ENCODE measurements around the gene GREB1. TPM values are rescaled to one million over a fixed set of nuclear protein-coding genes. Genes with fewer than 3 reads are reported as not detected.

GREB1 gene
- total and polyA plus RNA-seq, 2 of the 4 experiments (the other 2 are of a cell fraction): 0.05 TPM; not detected in 1

DNA sequence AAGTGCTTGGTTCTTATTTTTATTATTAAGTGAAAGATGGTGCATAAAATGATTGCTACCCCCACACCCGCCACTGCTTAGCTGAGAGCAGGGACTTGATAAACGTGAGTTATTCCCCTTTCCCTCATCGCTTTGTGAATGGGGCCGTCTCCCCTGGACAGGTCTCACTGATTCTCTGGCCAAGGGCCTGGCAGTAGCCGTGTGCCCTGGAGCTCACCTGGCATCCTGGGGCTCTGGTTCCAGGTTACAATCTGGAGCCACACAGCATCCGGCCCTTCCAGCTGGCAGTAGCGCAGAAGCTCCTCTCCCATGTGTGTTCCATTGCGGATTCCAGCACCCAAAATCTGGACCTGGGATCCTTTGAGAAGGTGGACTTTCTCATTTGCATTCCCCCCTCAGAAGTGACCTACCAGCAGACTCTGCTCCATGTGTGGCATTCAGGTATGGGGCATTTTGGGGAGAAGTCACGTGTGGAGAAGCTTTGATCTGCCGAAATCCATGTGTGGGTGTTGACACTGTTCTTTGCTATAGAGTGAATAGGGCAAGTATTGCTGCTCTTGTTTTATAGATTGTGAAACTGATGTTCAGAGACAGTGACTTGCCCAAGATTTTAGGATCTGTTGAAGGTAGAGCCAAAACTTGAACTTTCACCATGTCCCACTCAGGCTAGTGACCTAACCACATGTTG lies 63.8 kb downstream of the GREB1 start:
- WGBS, 2 experiments (ENCODE audit: extremely low coverage in 2 of 2, insufficient read length in 1 of 2): 100% methylated on average over 3 of the region's 10 CpGs; no CpG with 5 or more reads in 1 of the 2 experiments
- H2AK9ac ChIP-seq (replicated peaks; ENCODE audit: low read depth, low read length, poor library complexity): no peak overlapping the region
- ATAC-seq (ENCODE audit: low read depth) (no peak; the same call in 1 of the 2 replicates), DNase-seq (no peak)
- no peaks in the 10 kb centered on the region for H3K79me1 ChIP-seq (ENCODE audit: low read depth in 1 of 2, low read length in 2 of 2)
- no peak overlapping the region for H4K8ac ChIP-seq (ENCODE audit: low read depth in 2 of 2, low read length in 2 of 2)
- BruUV-seq (replicated peaks): no TSS peak
- no peak overlapping the region for H3K4me3 ChIP-seq (ENCODE audit: insufficient read depth, low read depth, low read length)
- no peak overlapping the region for H3K27ac ChIP-seq (ENCODE audit: insufficient read depth, low read length)
- no peak overlapping the region for H2AFZ ChIP-seq (replicated peaks; ENCODE audit: low read length, poor library complexity)
- CTCF ChIA-PET: no interaction called here
- H3K4me2 ChIP-seq (ENCODE audit: low read depth, low read length): no peak overlapping the region
- intact Hi-C loops (cut with micrococcal nuclease): no loop called here
- H3K9ac ChIP-seq (ENCODE audit: low read depth, low read length): no peak overlapping the region
- no peak overlapping the region for H3K56ac ChIP-seq (ENCODE audit: extremely low read depth, insufficient read depth, low read length)
- dilution Hi-C loops (cut with HindIII; ENCODE audit: low sequenced_read_pairs, unreplicated experiment): no loop called here
- no peak overlapping the region for H2BK5ac ChIP-seq (ENCODE audit: low read depth, low read length, poor library complexity, severe bottlenecking)
- no peaks in the 10 kb centered on the region for H3K9me3 ChIP-seq (ENCODE audit: control insufficient read depth, insufficient read depth, low read length)
- H3K14ac ChIP-seq (replicated peaks; ENCODE audit: low read depth, low read length): no peak overlapping the region
- no peaks in the 10 kb centered on the region for H4K20me1 ChIP-seq (ENCODE audit: insufficient read depth, low read length)
- no peaks in the 10 kb centered on the region for H3K36me3 ChIP-seq (ENCODE audit: control insufficient read depth, insufficient read depth, low read length)
- H4K91ac ChIP-seq (ENCODE audit: insufficient read depth, low read depth, low read length): no peak overlapping the region
- H4K5ac ChIP-seq (ENCODE audit: low read depth, low read length): no peak overlapping the region
- H2BK120ac ChIP-seq (ENCODE audit: low read depth, low read length): no peak overlapping the region
- H2BK15ac ChIP-seq (ENCODE audit: low read depth, low read length): no peak overlapping the region
- H3K27me3 ChIP-seq (ENCODE audit: control insufficient read depth, insufficient read depth, low read length): peaks cover 36% of the 10 kb centered on the region
- H3K9me1 ChIP-seq (ENCODE audit: insufficient read depth, low read length): no peaks in the 10 kb centered on the region
- no peak overlapping the region for H3K23ac ChIP-seq (ENCODE audit: low read depth, low read length)
- no peak overlapping the region for H3K18ac ChIP-seq (ENCODE audit: low read depth, low read length)
- in situ Hi-C loops (cut with MboI; ENCODE audit: low sequenced_read_pairs): no loop called here
- POLR2A ChIA-PET (ENCODE audit: unreplicated experiment): no interaction called here
- no peak overlapping the region for H3K4ac ChIP-seq (ENCODE audit: low read depth, low read length)
- no peak for TF ChIP-seq FOS (IDR thresholded peaks at IDR 0.05; ENCODE audit: low read depth, low read length)
- TF ChIP-seq MXI1 (IDR thresholded peaks at IDR 0.05; ENCODE audit: borderline replicate concordance, low read depth, low read length): no peak
- no peak for TF ChIP-seq RAD21 (IDR thresholded peaks at IDR 0.05; ENCODE audit: low read length)
- TF ChIP-seq, protein P1, sequence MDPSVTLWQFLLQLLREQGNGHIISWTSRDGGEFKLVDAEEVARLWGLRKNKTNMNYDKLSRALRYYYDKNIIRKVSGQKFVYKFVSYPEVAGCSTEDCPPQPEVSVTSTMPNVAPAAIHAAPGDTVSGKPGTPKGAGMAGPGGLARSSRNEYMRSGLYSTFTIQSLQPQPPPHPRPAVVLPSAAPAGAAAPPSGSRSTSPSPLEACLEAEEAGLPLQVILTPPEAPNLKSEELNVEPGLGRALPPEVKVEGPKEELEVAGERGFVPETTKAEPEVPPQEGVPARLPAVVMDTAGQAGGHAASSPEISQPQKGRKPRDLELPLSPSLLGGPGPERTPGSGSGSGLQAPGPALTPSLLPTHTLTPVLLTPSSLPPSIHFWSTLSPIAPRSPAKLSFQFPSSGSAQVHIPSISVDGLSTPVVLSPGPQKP (IDR thresholded peaks at IDR 0.05; ENCODE audit: borderline replicate concordance, low read depth, low read length): no peak
- TF ChIP-seq, protein P2, sequence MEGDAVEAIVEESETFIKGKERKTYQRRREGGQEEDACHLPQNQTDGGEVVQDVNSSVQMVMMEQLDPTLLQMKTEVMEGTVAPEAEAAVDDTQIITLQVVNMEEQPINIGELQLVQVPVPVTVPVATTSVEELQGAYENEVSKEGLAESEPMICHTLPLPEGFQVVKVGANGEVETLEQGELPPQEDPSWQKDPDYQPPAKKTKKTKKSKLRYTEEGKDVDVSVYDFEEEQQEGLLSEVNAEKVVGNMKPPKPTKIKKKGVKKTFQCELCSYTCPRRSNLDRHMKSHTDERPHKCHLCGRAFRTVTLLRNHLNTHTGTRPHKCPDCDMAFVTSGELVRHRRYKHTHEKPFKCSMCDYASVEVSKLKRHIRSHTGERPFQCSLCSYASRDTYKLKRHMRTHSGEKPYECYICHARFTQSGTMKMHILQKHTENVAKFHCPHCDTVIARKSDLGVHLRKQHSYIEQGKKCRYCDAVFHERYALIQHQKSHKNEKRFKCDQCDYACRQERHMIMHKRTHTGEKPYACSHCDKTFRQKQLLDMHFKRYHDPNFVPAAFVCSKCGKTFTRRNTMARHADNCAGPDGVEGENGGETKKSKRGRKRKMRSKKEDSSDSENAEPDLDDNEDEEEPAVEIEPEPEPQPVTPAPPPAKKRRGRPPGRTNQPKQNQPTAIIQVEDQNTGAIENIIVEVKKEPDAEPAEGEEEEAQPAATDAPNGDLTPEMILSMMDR (conservative IDR thresholded peaks at IDR 0.05; ENCODE audit: low read depth, low read length): no peak
- no peak for TF ChIP-seq CHD1 (IDR thresholded peaks at IDR 0.05; ENCODE audit: low read depth, low read length)
- TF ChIP-seq RFX5 (IDR thresholded peaks at IDR 0.05; ENCODE audit: low read depth, low read length): no peak
- no peak overlapping the region for H2BK20ac ChIP-seq (ENCODE audit: low read depth, low read length)
- H2AK5ac ChIP-seq (ENCODE audit: low read depth, low read length): no peak overlapping the region
- H3K4me1 ChIP-seq (ENCODE audit: control insufficient read depth, insufficient read depth, low read length): no peaks in the 10 kb centered on the region

All from IMR-90 (cell line).